ENCODE results near the gene SLCO3A1.

The SLCO3A1 gene

GRCh38 chr15:92020804-92021203 lies 167.3 kb downstream of the SLCO3A1 start:
- H3K9ac ChIP-seq (ENCODE audit: low read length) = no peak overlapping the region
- H3K4me2 ChIP-seq (ENCODE audit: low read length) = no peak overlapping the region
- no peaks in the 10 kb centered on the region for H3K9me3 ChIP-seq (ENCODE audit: insufficient read depth, low read length)
- peaks cover 40% of the 10 kb centered on the region for H3K27me3 ChIP-seq (ENCODE audit: low read depth, low read length)
- TF ChIP-seq EZH2phosphoT487 (IDR thresholded peaks at IDR 0.05; ENCODE audit: low read depth) (no peak), CTCF (IDR thresholded peaks at IDR 0.05; ENCODE audit: low read depth, low read length) (no peak)
- no peak overlapping the region for H3K27ac ChIP-seq (ENCODE audit: low read length)
- H3K4me3 ChIP-seq (ENCODE audit: low read length) = no peak overlapping the region
- no peaks in the 10 kb centered on the region for H3K79me2 ChIP-seq (ENCODE audit: low read length)
- no peaks in the 10 kb centered on the region for H3K36me3 ChIP-seq (replicated peaks; ENCODE audit: low read depth, low read length)
- no peaks in the 10 kb centered on the region for H4K20me1 ChIP-seq (ENCODE audit: insufficient read depth, low read length)
- no peaks in the 10 kb centered on the region for H3K4me1 ChIP-seq (ENCODE audit: low read length)
- no peak overlapping the region for H2AFZ ChIP-seq (ENCODE audit: low read depth, low read length)

GRCh38 chr15:92021792-92022191 lies 168.3 kb downstream of the SLCO3A1 start:
- H3K9ac ChIP-seq (ENCODE audit: low read length) = no peak overlapping the region

GRCh38 chr15:92023965-92024364 lies 170.5 kb downstream of the SLCO3A1 start:
- Histone ChIP-seq H3K27me3 (ENCODE audit: low read depth, low read length) (peaks cover 32% of the 10 kb centered on the region), H3K9me3 (ENCODE audit: insufficient read depth, low read length) (no peaks in the 10 kb centered on the region), H3K4me3 (ENCODE audit: low read length) (no peak overlapping the region), H3K79me2 (ENCODE audit: low read length) (no peaks in the 10 kb centered on the region), H4K20me1 (ENCODE audit: insufficient read depth, low read length) (no peaks in the 10 kb centered on the region), H3K4me1 (ENCODE audit: low read length) (no peaks in the 10 kb centered on the region), H2AFZ (ENCODE audit: low read depth, low read length) (no peak overlapping the region), H3K36me3 (replicated peaks; ENCODE audit: low read depth, low read length) (no peaks in the 10 kb centered on the region), H3K27ac (ENCODE audit: low read length) (no peak overlapping the region), H3K9ac (ENCODE audit: low read length) (no peak overlapping the region), H3K4me2 (ENCODE audit: low read length) (no peak overlapping the region)
- TF ChIP-seq CTCF (IDR thresholded peaks at IDR 0.05; ENCODE audit: low read depth, low read length) (no peak), EZH2phosphoT487 (IDR thresholded peaks at IDR 0.05; ENCODE audit: low read depth) (no peak)

More at GRCh38 chr15:92021792-92022191, 168.3 kb downstream of the SLCO3A1 start:
- Histone ChIP-seq H3K4me3 (ENCODE audit: low read length) (no peak overlapping the region), H3K9me3 (ENCODE audit: insufficient read depth, low read length) (no peaks in the 10 kb centered on the region), H2AFZ (ENCODE audit: low read depth, low read length) (no peak overlapping the region), H3K4me1 (ENCODE audit: low read length) (no peaks in the 10 kb centered on the region), H3K27me3 (ENCODE audit: low read depth, low read length) (peaks cover 38% of the 10 kb centered on the region), H3K4me2 (ENCODE audit: low read length) (no peak overlapping the region), H3K36me3 (replicated peaks; ENCODE audit: low read depth, low read length) (no peaks in the 10 kb centered on the region), H3K27ac (ENCODE audit: low read length) (no peak overlapping the region), H4K20me1 (ENCODE audit: insufficient read depth, low read length) (no peaks in the 10 kb centered on the region), H3K79me2 (ENCODE audit: low read length) (no peaks in the 10 kb centered on the region)
- TF ChIP-seq CTCF (IDR thresholded peaks at IDR 0.05; ENCODE audit: low read depth, low read length) (no peak), EZH2phosphoT487 (IDR thresholded peaks at IDR 0.05; ENCODE audit: low read depth) (no peak)

- Histone ChIP-seq H3K9me3 (ENCODE audit: insufficient read depth, low read length) (no peaks in the 10 kb centered on the region), H3K27me3 (ENCODE audit: low read depth, low read length) (peaks cover 31% of the 10 kb centered on the region), H3K4me2 (ENCODE audit: low read length) (no peak overlapping the region), H3K79me2 (ENCODE audit: low read length) (no peaks in the 10 kb centered on the region), H3K9ac (ENCODE audit: low read length) (no peak overlapping the region), H3K4me1 (ENCODE audit: low read length) (no peaks in the 10 kb centered on the region), H3K4me3 (ENCODE audit: low read length) (no peak overlapping the region), H3K36me3 (replicated peaks; ENCODE audit: low read depth, low read length) (no peaks in the 10 kb centered on the region), H2AFZ (ENCODE audit: low read depth, low read length) (no peak overlapping the region), H3K27ac (ENCODE audit: low read length) (no peak overlapping the region), H4K20me1 (ENCODE audit: insufficient read depth, low read length) (no peaks in the 10 kb centered on the region)
- TF ChIP-seq CTCF (IDR thresholded peaks at IDR 0.05; ENCODE audit: low read depth, low read length) = no peak
- no peak for TF ChIP-seq EZH2phosphoT487 (IDR thresholded peaks at IDR 0.05; ENCODE audit: low read depth)
Observed at GRCh38 chr15:92025706-92026270, 172.3 kb downstream of the SLCO3A1 start.
